ENCODE data around the gene PBX3.

Gene PBX3

GRCh38 chr9:125992557-125992956 lies 245.4 kb downstream of the PBX3 start:
- no peak overlapping the region for H3K4me3 ChIP-seq (ENCODE audit: control insufficient read depth, low read depth, low read length)
- no peak for TF ChIP-seq CTCF (IDR thresholded peaks at IDR 0.05; ENCODE audit: control insufficient read depth, insufficient read depth, low read depth, low read length, missing control alignments)
- no peak for DNase-seq (ENCODE audit: low read depth)

- DNase-seq (ENCODE audit: low read depth): no peak
- no peak overlapping the region for H3K4me3 ChIP-seq (ENCODE audit: control insufficient read depth, low read depth, low read length)
- TF ChIP-seq CTCF (IDR thresholded peaks at IDR 0.05; ENCODE audit: control insufficient read depth, insufficient read depth, low read depth, low read length, missing control alignments): no peak
Observed at GRCh38 chr9:125993466-125993865, 246.3 kb downstream of the PBX3 start.

- TF ChIP-seq CTCF (IDR thresholded peaks at IDR 0.05; ENCODE audit: control insufficient read depth, insufficient read depth, low read depth, low read length, missing control alignments): no peak
- no peak for DNase-seq (ENCODE audit: low read depth)
- no peak overlapping the region for H3K4me3 ChIP-seq (ENCODE audit: control insufficient read depth, low read depth, low read length)
Observed at GRCh38 chr9:125994066-125994943, 247.1 kb downstream of the PBX3 start.

GRCh38 chr9:125995006-125995405 lies 247.8 kb downstream of the PBX3 start:
- DNase-seq (ENCODE audit: low read depth): no peak
- TF ChIP-seq CTCF (IDR thresholded peaks at IDR 0.05; ENCODE audit: control insufficient read depth, insufficient read depth, low read depth, low read length, missing control alignments): no peak
- H3K4me3 ChIP-seq (ENCODE audit: control insufficient read depth, low read depth, low read length): no peak overlapping the region

- no peak overlapping the region for H3K4me3 ChIP-seq (ENCODE audit: control insufficient read depth, low read depth, low read length)
- TF ChIP-seq CTCF (IDR thresholded peaks at IDR 0.05; ENCODE audit: control insufficient read depth, insufficient read depth, low read depth, low read length, missing control alignments): no peak
- DNase-seq (ENCODE audit: low read depth): no peak
Observed at GRCh38 chr9:125995706-125996105, 248.5 kb downstream of the PBX3 start.

- DNase-seq (ENCODE audit: low read depth): no peak
- TF ChIP-seq CTCF (IDR thresholded peaks at IDR 0.05; ENCODE audit: control insufficient read depth, insufficient read depth, low read depth, low read length, missing control alignments): no peak
Observed at GRCh38 chr9:125996791-125997190, 249.6 kb downstream of the PBX3 start.

More at GRCh38 chr9:125996791-125997190, 249.6 kb downstream of the PBX3 start:
- H3K4me3 ChIP-seq (ENCODE audit: control insufficient read depth, low read depth, low read length): no peak overlapping the region
